Heart left ventricle (tissue), 13 donors: ENCODE data around the gene TOX2.

ENCODE experiments used
- POLR2A ChIP-seq, 2 donors: fragments of 450-650 bp; IDR thresholded peaks; one replicate each; pipeline ENCODE4 v1.6.1; 2017; ENCODE audit warnings: antibody characterized with exemption in 2 of 2, mild to moderate bottlenecking in 2 of 2, moderate library complexity in 2 of 2
- TF ChIP-seq, protein P1 (sequence below), 12 donors: fragments of 200-600 bp; sonication (generic) in 4 of 12; IDR thresholded peaks; one replicate each; pipeline versions ENCODE4 v1.5.0 to v1.8.0; 2018 to 2022; ENCODE audit warnings: antibody characterized with exemption in 12 of 12, mild to moderate bottlenecking in 5 of 12
- donor health status: ischemic (EF 13 %, LVEDD 7.1; RV severe dilation, severe dysfunction).
- donor health status: DM: no; HTN: yes; CAD: no.
- donor health status: DM: no; HTN: no; CAD: no.
- donor health status: ischemic (EF 25% LVEDD 6.9; RV normal size, moderate dysfunction).
- donor health status: ischemic (EF 25% LVEDD 5.7; RV mildly dilated, moderate dysfunction).
- donor health status: ischemic (EF 35%, LVEDD 5.7; RV mildly dilated, moderate dysfunction).
- donor health status: nonischemic (EF 11% LVEDD 7.7; RV severe dilation, severe dysfunction).
- donor health status: DM: yes; HTN: yes; CAD: no.
- donor health status: PGD.
- donor health status: ischemic (EF 29% LVEDD 5.4; RV normal size, mild dysfunction).
- donor health status: nonischemic (EF 23%, LVEDD 6.1; RV moderate dilation, normal function).

GRCh38 chr20:44091026-44091425 lies 176.4 kb downstream of the TOX2 start:
- TF ChIP-seq, protein P1, sequence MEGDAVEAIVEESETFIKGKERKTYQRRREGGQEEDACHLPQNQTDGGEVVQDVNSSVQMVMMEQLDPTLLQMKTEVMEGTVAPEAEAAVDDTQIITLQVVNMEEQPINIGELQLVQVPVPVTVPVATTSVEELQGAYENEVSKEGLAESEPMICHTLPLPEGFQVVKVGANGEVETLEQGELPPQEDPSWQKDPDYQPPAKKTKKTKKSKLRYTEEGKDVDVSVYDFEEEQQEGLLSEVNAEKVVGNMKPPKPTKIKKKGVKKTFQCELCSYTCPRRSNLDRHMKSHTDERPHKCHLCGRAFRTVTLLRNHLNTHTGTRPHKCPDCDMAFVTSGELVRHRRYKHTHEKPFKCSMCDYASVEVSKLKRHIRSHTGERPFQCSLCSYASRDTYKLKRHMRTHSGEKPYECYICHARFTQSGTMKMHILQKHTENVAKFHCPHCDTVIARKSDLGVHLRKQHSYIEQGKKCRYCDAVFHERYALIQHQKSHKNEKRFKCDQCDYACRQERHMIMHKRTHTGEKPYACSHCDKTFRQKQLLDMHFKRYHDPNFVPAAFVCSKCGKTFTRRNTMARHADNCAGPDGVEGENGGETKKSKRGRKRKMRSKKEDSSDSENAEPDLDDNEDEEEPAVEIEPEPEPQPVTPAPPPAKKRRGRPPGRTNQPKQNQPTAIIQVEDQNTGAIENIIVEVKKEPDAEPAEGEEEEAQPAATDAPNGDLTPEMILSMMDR (IDR thresholded peaks at IDR 0.05), result no peak
- no peak for TF ChIP-seq POLR2A (IDR thresholded peaks at IDR 0.05)
